ENCODE results near the gene ADARB1. TPM values are rescaled to one million over a fixed set of nuclear protein-coding genes. Genes with fewer than 3 reads are reported as not detected.

Gene ADARB1
- total RNA-seq, 3 donors from 2014 or later (not counting 1 experiment from before 2014, with no cell fraction given): 20.7 to 28.0 (median 26.6) TPM

GRCh38 chr21:45032977-45033710 is 41.2 kb upstream of the ADARB1 start:
- no peak overlapping the region for H3K27ac Mint-ChIP-seq
- ATAC-seq: no peak
- H3K36me3 ChIP-seq (ENCODE audit: control insufficient read depth, insufficient read depth, low read length): no peaks in the 10 kb centered on the region
- no peak for DNase-seq
- WGBS (ENCODE audit: insufficient coverage): 93% methylated on average over 35 of the region's 35 CpGs
- H3K27ac ChIP-seq (ENCODE audit: low read length): no peak overlapping the region
- no peak for TF ChIP-seq CTCF (IDR thresholded peaks at IDR 0.05)
- H3K4me3 Mint-ChIP-seq: no peak overlapping the region
- H3K9me3 Mint-ChIP-seq: peaks cover 2 to 6% of the 10 kb centered on the region in 2 donors
- H3K27me3 Mint-ChIP-seq (ENCODE audit: low read depth in 2 of 2): peaks cover 8% of the 10 kb centered on the region in 2 donors
- no peak overlapping the region for H3K4me3 ChIP-seq (ENCODE audit: low read length)
- peaks cover 10% of the 10 kb centered on the region for H3K9me3 ChIP-seq (ENCODE audit: control insufficient read depth, insufficient read depth, low read length)
- H3K4me1 ChIP-seq (ENCODE audit: control insufficient read depth, insufficient read depth, low read length): no peaks in the 10 kb centered on the region
- H3K27me3 ChIP-seq (ENCODE audit: control insufficient read depth, insufficient read depth, low read length): no peaks in the 10 kb centered on the region
- H3K4me1 Mint-ChIP-seq: no peaks in the 10 kb centered on the region
- H3K36me3 Mint-ChIP-seq: peaks cover 8% of the 10 kb centered on the region
- intact Hi-C loops (cut with micrococcal nuclease): no loop called here

- Mint-ChIP-seq H3K9me3 (peaks cover 2 to 6% of the 10 kb centered on the region in 2 donors), H3K4me1 (no peaks in the 10 kb centered on the region)
- no peak for TF ChIP-seq CTCF (IDR thresholded peaks at IDR 0.05)
Observed at GRCh38 chr21:45033791-45034555, 40.4 kb upstream of the ADARB1 start.

GRCh38 chr21:45034556-45035476 is 39.6 kb upstream of the ADARB1 start:
- no peaks in the 10 kb centered on the region for H3K4me1 ChIP-seq (ENCODE audit: control insufficient read depth, insufficient read depth, low read length)
- peaks cover 2 to 6% of the 10 kb centered on the region in 2 donors for H3K9me3 Mint-ChIP-seq
- H3K4me1 Mint-ChIP-seq: no peaks in the 10 kb centered on the region
- peaks cover 8% of the 10 kb centered on the region for H3K36me3 Mint-ChIP-seq
- peaks cover 8% of the 10 kb centered on the region in 2 donors for H3K27me3 Mint-ChIP-seq (ENCODE audit: low read depth in 2 of 2)
- peaks cover 10% of the 10 kb centered on the region for H3K9me3 ChIP-seq (ENCODE audit: control insufficient read depth, insufficient read depth, low read length)
- no peak overlapping the region for H3K27ac ChIP-seq (ENCODE audit: low read length)
- H3K27ac Mint-ChIP-seq: no peak overlapping the region
- ATAC-seq: no peak
- no peaks in the 10 kb centered on the region for H3K36me3 ChIP-seq (ENCODE audit: control insufficient read depth, insufficient read depth, low read length)
- no peak overlapping the region for H3K4me3 ChIP-seq (ENCODE audit: low read length)
- H3K4me3 Mint-ChIP-seq: no peak overlapping the region
- H3K27me3 ChIP-seq (ENCODE audit: control insufficient read depth, insufficient read depth, low read length): no peaks in the 10 kb centered on the region
- intact Hi-C loops (cut with micrococcal nuclease): no loop called here
- no peak for TF ChIP-seq CTCF (IDR thresholded peaks at IDR 0.05)
- no peak for DNase-seq
- WGBS (ENCODE audit: insufficient coverage): 91% methylated on average over 23 of the region's 23 CpGs

More at GRCh38 chr21:45033791-45034555, 40.4 kb upstream of the ADARB1 start:
- Mint-ChIP-seq H3K36me3 (peaks cover 8% of the 10 kb centered on the region), H3K4me3 (no peak overlapping the region), H3K27ac (no peak overlapping the region), H3K27me3 (ENCODE audit: low read depth in 2 of 2) (peaks cover 8% of the 10 kb centered on the region in 2 donors)
- Histone ChIP-seq H3K36me3 (ENCODE audit: control insufficient read depth, insufficient read depth, low read length) (no peaks in the 10 kb centered on the region), H3K4me1 (ENCODE audit: control insufficient read depth, insufficient read depth, low read length) (no peaks in the 10 kb centered on the region), H3K4me3 (ENCODE audit: low read length) (no peak overlapping the region), H3K9me3 (ENCODE audit: control insufficient read depth, insufficient read depth, low read length) (peaks cover 10% of the 10 kb centered on the region), H3K27ac (ENCODE audit: low read length) (no peak overlapping the region), H3K27me3 (ENCODE audit: control insufficient read depth, insufficient read depth, low read length) (no peaks in the 10 kb centered on the region)
- 90% methylated on average over 21 of the region's 21 CpGs for WGBS (ENCODE audit: insufficient coverage)
- intact Hi-C loops (cut with micrococcal nuclease): no loop called here
- ATAC-seq (no peak), DNase-seq (no peak)
